ENCODE data around the gene PHTF2.
"Not testable (repeated sequence)": the region's sequence is repeated elsewhere in the genome, so short reads cannot be mapped to it uniquely, and the experiment has no call there.

PHTF2 gene

DNA sequence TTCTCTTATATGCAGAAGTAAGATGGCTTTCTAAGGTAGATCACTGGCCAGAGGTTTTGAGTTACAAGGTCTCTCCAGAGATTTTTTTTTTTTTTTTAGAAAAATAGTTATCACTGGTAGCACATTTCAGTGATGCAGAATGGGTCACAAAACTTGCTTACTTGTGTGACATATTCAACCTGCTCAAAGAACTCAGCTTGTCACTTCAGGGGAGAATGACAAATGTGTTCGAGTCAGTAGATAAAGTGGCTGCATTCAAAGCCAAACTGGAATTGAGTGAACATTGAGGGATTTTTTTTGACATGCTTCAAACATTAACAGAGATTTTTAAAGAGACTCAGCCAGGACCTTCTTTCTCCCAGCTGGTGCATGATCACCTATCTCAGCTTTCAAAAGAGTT is 33.4 kb downstream of the PHTF2 start:
- DNase-seq, result no peak

DNA sequence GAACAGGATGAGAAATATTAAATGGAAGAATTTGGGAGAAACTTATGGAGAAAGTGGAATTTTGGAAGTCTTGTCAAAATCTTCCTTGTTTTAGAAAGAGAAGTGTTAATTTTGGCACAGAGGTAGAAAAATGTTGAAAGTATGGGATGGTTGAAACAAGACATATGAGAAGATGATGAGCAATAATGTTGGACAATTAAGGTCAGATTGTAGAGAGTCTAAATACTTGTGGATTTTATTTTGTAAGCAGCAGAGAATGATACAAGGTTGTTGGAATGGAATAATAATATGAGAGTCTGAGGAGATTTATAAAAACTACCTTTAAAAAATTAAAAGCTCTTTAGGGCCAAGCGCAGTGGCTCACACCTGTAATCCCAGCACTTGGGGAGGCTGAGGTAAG is 34.6 kb downstream of the PHTF2 start:
- DNase-seq, result no peak

DNA sequence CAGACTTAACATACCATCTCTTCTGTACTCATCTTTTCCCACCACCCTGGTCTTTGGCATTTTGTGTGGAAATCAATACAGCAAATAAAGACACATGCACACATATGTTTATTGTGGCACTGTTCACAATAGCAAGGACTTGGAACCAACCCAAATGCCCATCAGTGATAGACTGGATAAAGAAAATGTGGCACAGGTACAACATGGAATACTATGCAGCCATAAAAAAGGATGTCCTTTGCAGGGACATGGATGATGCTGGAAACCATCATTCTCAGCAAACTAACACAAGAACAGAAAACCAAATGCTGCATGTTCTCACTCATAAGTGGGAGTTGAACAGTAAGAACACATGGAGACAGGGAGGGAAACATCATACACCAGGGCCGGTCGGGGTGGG is 37.9 kb downstream of the PHTF2 start:
- not testable (repeated sequence) for DNase-seq

DNA sequence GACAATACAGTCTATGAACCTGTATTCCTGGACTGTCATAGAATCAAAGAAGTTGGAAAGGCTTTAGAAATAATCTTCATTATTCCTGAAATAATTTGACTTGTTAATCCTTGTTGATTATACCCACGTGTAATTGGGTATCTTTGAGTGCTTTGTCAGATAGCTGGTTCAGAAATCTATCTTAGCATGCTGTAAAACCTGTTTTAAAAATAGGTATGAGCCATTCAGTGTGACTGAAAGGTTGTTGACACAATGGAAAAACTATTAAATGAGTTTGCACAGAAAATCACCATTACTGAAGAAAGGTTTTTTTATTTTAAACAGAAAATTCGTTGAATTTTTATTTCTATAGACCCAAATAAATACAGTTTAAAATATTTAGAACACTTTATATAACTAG is 38.7 kb downstream of the PHTF2 start:
- no peak for DNase-seq

DNA sequence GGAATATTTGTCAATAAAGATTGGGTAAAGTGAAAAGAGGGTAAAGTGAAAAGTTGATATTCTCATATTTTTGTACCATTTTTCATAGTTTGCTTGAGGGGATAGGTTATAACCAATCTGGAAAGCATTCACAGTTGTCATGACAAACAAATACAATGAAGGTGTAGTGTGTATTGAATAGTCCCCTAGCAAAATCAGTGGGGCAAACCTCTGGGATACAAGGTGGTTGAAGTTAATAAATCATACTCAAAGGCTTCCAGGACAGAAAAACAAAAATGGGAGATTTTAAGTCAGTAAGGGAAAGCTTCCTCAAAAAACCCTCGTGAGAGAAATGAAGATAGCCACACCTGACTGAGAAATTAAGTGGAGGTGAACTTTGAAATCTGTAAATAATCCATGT is 39.4 kb downstream of the PHTF2 start:
- DNase-seq, result no peak

DNA sequence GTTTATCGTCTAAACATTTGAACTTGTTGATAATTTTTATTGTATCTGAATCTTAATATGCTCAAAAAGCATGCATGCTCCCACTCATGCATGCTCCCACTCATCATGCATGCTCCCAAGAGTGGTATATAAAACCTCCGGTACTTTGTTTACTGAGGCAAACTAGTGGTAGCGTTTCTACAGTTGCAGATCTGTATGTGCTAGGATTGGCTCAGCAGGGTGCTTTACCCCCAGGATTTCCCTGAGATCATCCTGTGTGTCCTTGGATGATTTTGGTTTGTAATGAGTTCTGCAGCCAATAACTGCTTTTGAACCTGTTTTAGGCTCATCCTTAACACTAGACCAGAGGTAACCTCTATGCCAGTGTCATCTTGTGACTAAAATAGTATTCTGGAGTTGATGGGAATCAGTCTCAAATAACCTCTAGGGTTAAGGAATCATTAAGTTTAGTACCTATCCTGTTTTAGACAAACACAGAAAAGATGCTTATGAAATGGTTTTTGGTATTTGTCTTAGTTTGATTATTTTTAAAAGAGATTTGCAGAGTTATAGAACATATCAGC is 40.4 kb downstream of the PHTF2 start:
- DNase-seq, result no peak

DNA sequence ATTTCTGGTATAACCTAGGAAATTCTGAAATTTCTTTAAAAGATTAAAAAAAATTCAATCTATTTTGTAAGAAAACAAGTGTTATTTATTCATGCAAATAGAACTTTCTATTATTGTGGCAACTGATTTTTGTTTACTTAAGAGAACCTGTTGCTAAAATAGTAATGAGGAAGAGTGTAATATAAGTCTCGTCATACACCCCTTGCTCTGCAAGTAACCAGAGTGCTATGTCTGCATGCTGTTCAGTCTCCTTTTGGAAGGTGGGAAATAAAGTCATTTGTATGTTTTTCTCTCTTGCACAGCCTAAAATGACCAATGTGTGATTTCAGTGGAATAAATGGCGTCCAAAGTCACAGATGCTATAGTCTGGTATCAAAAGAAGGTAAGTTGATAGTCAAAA is 41.3 kb downstream of the PHTF2 start:
- DNase-seq, result no peak

DNA sequence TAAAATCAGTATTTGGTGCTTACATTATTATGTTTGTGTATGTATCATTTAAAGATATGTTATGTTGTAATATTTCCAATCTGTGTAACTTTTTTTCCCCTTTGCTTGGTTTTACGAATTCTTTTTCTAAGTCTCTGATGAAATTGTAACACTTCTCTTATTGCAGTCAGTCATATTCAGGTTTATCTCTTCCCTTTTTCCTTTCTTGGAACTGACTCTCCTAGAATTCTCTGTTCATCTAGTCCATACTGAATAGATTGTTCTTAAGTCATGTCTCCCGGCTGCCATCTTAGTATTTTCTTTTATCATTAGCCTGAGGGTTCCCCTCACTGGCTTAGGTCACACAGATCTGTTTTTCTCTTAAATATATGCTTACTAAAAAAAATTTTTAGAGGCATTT is 44.6 kb downstream of the PHTF2 start:
- DNase-seq, result no peak

DNA sequence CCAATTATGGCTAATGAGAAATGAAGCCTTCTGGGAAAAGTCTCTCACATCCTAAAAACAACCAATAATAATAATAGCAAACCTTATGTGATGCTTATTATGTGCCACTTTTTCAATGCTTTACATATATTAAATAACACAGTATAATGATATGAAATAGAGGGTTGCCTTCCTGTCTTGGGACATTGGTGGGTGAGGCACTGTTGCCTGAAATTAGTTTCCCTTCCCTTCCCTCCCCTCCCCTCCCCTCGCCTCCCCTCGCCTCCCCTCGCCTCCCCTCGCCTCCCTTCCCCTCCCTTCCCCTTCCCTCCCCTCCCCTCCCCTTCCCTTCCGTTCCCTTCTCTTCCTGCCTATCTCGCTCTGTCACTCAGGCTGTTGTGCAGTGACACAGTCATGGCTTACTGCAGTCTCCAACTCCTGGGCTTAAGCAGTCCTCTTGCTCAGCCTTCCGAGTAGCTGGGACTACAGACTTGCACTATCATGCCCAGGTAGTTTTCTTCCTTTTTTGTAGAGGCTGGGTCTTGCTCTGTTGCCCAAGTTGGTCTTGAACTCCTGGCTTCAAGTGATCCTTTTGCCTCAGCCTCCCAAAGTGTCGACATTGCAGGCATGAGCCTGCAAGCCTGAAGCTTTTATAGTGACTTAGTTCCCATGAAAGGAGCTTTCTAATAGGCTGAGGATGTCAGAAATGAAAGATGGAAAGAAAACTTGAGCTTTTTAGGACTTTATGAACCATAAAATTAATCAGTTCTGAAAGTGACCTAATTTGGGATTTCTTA is 47.9 kb downstream of the PHTF2 start:
- DNase-seq, result no peak

DNA sequence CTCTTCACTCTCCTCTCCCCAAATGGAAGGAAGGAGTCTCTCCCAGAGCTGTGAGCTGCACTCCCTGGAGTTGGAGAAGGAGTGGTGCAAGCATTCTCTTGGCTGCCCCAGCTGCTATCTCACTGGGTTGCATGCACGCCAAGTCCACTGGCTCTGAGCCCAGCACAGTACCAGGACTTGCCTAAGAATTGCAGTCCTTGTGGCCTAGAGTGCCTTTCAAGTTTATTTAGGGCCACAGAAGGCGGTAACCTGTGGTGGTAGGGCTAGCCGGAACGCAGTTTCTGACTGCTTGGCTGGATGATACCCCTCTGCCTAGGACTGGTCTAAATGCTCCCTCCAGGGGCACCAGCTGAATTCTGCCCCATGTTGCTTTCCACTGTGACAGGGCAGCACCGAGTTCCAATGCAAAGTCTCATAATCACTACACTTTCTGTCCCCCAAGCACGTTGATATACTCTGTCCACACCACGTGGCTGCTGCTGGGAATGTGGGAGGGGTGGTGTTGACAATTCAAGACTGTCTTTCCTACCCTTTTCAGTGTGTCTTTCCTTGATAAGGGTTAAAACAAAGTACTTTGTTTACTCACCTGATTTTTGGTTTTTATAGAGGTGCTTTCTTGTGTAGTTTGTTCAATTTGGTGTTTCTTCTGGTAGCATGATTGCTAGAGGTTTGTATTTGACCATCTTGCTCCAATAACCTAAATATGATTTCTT is 57.0 kb downstream of the PHTF2 start:
- DNase-seq, result no peak

DNA sequence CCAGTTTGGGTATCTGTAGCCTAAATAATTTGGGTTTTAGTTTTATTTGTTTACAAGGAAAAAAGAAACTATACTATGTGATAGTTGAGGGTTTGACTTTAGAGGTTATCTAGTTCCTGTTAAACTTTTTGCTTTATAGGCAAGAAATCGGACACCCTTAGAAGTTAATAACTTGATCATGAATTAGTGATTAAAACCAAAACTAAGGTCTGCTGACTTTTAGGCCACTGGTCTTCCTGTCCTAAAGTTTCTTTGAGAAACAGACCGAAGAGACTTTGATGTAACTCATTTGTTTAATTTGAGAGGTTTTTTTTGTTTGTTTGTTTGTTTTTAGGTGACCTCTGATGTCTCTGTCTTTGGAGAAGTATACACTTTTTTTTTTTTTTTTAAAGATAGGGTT is 59.7 kb downstream of the PHTF2 start:
- DNase-seq, result no peak

DNA sequence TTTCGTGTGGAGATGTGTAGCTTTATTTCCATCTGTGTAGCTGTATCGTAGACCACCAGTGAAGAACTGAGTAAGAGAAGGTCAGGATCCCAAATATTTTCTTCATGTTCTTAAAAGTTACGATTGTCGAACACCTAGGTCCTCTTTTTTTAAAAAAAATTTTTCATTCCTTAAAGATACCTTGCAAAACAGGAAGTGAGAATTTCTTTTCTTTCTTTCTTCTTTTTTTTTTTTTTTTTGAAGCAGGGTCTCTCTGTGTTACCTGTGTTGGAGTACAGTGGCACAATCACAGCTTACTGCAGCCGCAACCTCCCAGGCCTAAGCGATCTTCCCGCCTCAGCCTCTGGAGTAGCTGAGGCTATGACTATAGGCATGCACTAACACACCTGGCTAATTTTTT is 60.8 kb downstream of the PHTF2 start:
- DNase-seq, result no peak

DNA sequence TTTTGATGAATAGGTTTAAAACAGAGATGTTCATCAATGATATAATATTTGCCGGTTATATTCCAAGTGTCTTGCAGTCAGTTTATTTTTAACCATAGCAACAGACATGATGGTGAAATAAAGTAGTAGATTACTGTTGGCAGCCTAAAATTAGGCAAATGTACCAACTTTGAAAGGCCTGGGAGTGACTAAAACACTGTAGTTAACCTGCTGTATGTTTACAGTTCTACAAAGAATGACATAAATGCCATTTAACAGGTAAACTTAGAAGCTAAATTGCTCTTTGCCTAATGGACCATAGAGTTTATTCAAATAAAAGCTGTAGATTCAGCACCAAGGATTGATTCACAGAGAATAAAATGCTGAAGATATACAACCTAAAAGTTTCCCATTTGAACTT is 64.1 kb downstream of the PHTF2 start:
- DNase-seq, result no peak

DNA sequence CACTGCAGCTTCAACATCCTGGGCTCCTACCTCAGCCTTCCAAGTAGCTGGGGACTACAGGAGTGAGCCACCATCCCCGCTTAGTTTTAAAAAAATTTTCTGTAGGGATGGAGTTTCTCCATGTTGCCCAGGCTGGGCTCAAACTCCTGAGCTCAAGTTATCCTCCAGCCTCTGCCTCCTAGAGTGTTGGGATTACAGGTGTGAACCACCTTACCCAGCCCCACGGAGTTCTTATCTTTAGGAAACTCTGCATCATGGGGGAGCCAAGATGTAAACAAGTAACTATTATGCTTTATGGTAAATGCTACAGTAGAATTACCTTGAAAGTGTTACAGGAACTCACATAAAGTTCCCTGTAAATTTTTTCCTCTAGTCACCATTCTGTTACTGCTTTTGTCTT is 65.3 kb downstream of the PHTF2 start:
- DNase-seq, result no peak

DNA sequence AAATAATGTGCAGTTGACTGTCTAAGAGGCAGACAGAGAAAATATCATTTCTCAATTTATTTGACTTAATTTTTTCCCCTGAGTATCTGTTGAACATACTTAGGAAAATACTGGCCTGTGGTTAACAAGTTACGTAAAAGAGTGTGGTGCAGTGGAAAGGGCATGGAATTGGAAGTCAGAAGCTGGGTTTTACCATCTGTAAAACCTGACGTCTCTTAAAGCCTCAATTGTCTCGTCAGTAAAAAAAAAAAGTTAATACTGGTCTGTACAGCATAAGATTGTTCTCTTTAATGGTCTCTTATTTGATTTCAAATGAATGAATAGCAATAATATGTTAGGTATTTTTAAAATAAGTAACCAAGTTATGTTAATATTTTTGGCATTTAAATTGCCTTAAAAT is 67.8 kb downstream of the PHTF2 start:
- DNase-seq, result no peak

DNA sequence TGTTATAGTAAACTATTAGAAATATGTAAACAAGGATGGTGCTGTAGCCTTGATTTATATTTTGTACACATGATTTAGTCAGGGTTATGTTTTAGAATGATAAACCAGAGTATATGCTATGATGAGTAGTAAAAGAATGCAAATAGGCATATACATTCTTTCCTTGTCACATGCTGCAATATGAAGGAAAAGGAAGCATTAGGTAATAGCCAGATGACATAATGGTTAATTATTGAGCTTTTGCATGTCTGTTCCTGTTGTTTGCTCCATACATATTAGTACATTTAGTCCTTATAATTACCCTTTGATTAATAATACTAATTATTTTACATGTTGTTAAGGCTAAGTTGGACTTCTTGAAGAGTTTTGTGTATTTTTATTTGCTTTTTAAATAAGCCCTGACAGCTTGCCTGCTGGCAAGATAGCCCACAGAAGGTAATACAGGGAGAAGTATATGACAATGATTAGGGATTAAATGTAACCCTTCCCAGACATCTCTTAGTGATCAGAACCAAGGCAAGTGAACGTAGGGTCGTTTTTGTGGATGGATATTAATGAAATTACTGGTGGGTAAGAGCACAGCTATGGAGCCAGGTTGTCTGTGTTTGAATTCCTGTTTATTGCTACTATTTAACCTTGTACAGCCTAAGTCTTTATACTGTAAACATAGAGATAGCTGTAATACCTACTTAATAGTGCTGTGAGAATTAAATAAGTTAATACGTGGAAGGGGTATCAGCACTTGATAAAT is 68.4 kb downstream of the PHTF2 start:
- no peak for DNase-seq

DNA sequence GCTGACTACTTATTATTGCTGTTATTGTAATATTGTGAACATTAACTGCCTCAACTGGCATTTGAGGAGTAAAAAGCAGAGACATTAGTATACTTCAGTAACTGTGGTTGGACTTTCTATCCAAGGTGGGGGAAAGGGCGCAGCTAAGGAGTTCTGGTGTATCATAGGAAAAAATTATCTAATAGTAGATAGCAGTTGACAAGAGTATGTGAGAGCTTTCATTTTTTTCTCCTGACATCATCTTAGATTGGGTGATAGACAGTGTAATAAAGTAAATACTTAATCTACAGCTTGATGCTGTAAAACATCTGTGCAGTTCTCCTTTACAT is 68.9 kb downstream of the PHTF2 start:
- no peak for DNase-seq

DNA sequence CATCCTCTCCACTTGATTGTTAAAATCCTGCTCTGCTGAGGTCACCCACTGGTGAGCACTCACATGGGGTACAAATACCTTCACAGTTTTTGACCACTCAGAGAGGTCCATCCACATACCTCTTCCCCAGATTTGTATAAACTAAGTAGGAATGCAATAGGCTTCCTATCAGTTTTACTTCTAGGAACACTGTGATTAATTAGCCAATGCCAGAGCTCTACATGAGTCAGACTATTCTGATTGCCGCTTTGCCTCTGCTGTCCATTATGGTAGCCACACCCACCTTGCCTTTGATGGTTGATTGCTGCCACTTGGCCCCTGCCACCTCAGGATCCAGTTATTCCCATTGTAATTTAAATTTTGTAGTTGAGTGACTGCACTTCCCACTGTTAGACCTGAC is 73.7 kb downstream of the PHTF2 start:
- DNase-seq, result not testable (repeated sequence)

DNA sequence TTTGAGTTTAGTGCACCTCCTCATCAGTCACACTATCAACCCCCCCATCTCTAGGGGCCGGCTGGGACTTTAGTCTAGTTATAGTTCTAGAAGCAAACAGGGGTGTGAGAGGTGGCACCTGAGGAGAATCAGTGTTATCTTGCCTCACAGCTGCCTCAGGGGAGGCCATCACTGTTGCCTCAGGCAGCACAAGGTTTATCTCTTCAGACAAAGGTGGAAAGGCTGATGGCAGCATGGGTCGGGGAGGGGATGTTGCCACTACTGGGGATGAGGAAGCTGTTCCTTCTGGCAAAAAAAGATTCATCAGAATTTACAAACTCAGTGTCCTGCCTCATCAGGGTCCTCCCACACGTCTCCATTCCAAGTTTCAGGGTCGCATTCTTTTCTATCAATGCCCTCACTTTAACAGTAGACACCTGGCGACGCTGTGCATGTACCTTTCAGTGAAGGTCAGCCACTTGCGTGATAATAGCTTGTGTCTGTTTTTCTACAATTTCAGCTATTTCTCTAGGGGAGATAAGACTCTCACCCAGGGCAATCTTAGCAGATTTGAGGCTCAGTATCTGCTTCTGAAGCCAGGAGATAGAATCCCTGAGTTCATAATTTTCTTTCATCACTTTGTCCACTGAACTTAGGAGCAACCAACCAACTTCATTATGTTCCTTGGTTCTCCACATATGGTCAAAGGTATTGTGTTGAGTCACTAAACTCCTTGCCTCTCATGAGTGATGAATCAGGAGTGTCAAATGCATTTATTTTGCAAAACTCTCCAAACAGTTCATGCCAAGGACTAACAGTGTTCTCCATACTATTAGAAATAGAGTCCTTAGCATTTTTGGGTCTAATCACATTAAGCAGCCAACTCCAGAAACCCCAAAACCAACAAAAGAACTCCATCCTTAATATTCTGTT is 75.1 kb downstream of the PHTF2 start:
- DNase-seq, result not testable (repeated sequence)

DNA sequence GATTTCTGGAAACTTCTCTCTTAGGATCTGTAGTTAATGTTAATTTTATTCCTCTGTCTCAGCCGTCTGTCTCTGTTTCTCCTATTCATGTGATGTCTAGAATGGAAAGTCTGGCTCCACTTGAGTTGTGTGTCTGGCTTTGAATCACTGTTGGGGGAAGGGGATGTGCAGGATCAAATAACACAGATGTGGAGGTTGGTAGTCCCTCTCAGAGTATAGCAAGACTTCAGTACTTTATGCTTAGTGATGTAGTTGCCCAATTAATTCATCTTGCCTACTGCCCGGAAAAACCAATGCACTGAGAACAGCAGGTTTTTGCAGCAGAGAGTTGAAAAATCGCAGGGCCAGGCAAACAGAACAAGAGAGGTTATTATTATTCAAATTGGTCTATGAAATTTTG is 79.2 kb downstream of the PHTF2 start:
- DNase-seq, result no peak

DNA sequence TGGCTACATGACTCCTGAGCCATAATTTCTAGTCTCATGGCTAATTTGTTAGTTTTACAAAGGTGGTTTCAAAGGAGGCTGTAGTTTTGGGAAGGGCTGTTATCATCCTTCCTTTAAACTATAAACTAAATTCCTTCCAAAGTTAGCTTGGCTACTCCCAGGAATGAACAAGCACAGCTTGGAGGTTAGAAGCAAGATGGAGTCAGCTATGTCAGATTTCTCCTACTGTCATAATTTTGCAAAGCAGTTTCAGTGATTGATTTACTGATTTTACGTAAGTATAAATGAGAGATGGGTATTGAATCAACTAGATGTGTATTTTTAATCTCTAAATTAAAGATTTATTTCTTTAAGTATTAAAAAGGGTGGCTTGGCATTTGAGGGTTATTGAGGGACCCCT is 79.9 kb downstream of the PHTF2 start:
- no peak for DNase-seq

DNA sequence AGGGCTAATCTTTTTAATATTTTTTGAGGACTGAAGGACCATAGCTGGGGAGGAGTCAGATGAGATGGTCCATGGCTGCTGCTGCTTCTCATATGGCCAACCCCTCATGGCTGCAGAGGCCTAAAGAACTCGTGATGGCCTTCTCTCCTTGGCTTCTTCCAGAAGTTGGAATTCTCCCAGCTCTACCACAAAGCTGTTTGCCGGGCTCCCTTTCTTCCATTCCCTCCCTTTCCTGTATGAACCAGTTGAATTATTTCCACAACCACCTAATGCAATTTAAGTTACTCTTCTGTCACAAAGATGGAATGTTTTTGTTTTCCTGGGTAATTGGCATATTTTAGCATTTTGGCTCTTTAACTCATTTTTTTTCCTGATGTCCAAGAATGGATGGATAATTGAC is 80.7 kb downstream of the PHTF2 start:
- no peak for DNase-seq

DNA sequence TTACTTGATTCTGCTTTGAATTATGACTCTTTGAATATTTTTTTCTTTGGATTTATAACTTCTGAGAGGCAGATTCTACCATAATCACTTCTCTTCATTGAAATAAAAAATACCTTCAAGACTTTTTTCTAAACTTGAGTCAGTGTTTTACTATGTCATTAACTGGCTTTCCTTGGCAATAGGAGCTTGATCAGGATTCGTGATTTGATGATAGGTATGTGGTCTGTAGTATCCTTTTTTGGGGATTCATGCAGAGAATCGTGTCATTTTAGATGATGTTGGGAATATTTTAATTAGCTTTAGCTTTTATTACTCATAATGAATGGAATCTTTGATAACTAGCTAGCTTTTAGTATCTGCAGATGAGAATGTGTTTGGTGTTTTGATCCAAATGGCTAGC is 83.3 kb downstream of the PHTF2 start:
- no peak for DNase-seq
